OCI-LY7 (cell line): ENCODE data around the gene MRGPRX2. TPM values are rescaled to one million over a fixed set of nuclear protein-coding genes. Genes with fewer than 3 reads are reported as not detected.

Experiments
- BruUV-seq: library from RNA; stranded (reverse); fragments of 400-500 nt; replicated peaks from 2 replicates; lab custom pipeline; 2021; lab: Mats Ljungman, UMichigan
- CTCF ChIA-PET: fragments of 300-600 bp; sonication (Branson Sonifier 250); formaldehyde crosslinking; loops from one replicate; lab custom pipeline; 2022; ENCODE audit warnings: antibody characterized with exemption; ENCODE audit not compliant: unreplicated experiment; lab: Charles Lee
- POLR2A ChIA-PET: fragments of 300-600 bp; sonication (Branson Sonifier 250); formaldehyde crosslinking; loops from one replicate; lab custom pipeline; 2022; ENCODE audit warnings: antibody characterized with exemption; lab: Charles Lee
- DNase-seq: peaks from one replicate; pipeline ENCODE4 v3.0.0-alpha.2; 2015; ENCODE audit warnings: low spot score
- H2AFZ ChIP-seq: fragments of 200-600 bp; sonication (generic), shearing (Covaris generic); 2 replicates; pipeline ENCODE4 v1.6.1; 2014; ENCODE audit warnings: mild to moderate bottlenecking, antibody characterized with exemption, low read length, moderate library complexity
- H3K27ac ChIP-seq: fragments of 200-600 bp; sonication (generic); 2 replicates; pipeline ENCODE4 v1.5.1; 2014; ENCODE audit warnings: mixed run types, low read depth, mild to moderate bottlenecking, moderate library complexity, low read length, inconsistent platforms; ENCODE audit not compliant: poor library complexity, severe bottlenecking
- H3K36me3 ChIP-seq: fragments of 200-600 bp; sonication (generic); 2 replicates; pipeline ENCODE4 v1.6.1; 2014; ENCODE audit warnings: mild to moderate bottlenecking, antibody characterized with exemption, low read length, moderate library complexity, mixed read lengths; ENCODE audit not compliant: insufficient read depth
- H3K4me1 ChIP-seq: fragments of 200-600 bp; sonication (generic); 2 replicates; pipeline ENCODE4 v1.5.1; 2014; ENCODE audit warnings: mild to moderate bottlenecking, low read length; ENCODE audit not compliant: insufficient read depth, poor library complexity, severe bottlenecking
- H3K4me2 ChIP-seq: fragments of 200-600 bp; sonication (generic); 2 replicates; pipeline ENCODE4 v1.6.1; 2014; ENCODE audit warnings: mild to moderate bottlenecking, low read length
- H3K4me3 ChIP-seq: fragments of 200-600 bp; sonication (generic); 2 replicates; pipeline ENCODE4 v1.5.1; 2014; ENCODE audit warnings: mild to moderate bottlenecking, low read depth, low read length; ENCODE audit not compliant: poor library complexity, severe bottlenecking
- H3K79me2 ChIP-seq: fragments of 200-600 bp; sonication (generic); 2 replicates; pipeline ENCODE4 v1.6.1; 2016; ENCODE audit warnings: low read depth, mild to moderate bottlenecking, low read length, moderate library complexity, mixed read lengths; ENCODE audit not compliant: insufficient read depth
- H3K9me2 ChIP-seq: fragments of 200-600 bp; sonication (generic); 2 replicates; pipeline ENCODE4 v1.6.1; 2016; ENCODE audit warnings: mild to moderate bottlenecking, low read length, mixed read lengths; ENCODE audit not compliant: insufficient read depth
- H3K9me3 ChIP-seq: fragments of 200-600 bp; sonication (generic); 2 replicates; pipeline ENCODE4 v1.6.1; 2014; ENCODE audit warnings: mild to moderate bottlenecking, mixed run types, low read length, mixed read lengths
- H4K20me1 ChIP-seq: fragments of 200-600 bp; sonication (generic); 2 replicates; pipeline ENCODE4 v1.6.1; 2014; ENCODE audit warnings: mild to moderate bottlenecking, antibody characterized with exemption, low read length, moderate library complexity, mixed read lengths; ENCODE audit not compliant: insufficient read depth
- EZH2phosphoT487 ChIP-seq: fragments of 200-600 bp; sonication (generic); IDR thresholded peaks from 2 replicates; pipeline ENCODE4 v1.6.1; 2018; ENCODE audit warnings: low read depth, borderline replicate concordance, mild to moderate bottlenecking, mixed run types, antibody characterized with exemption, low read length, moderate library complexity, mixed read lengths
- intact Hi-C: fragments of 100-400 bp; cut with micrococcal nuclease; formaldehyde crosslinking; loops from one replicate; pipeline ENCODE4 v1.10.0; 2022; ENCODE audit not compliant: unreplicated experiment
- total RNA-seq, 2 experiments: library from RNA; depleted of rRNA in 1 of 2; stranded (reverse); fragments of >200 nt in 1 of 2; shearing (Covaris generic) in 1 of 2; gene quantifications; 2 replicates each; pipeline ENCODE4 v1.2.3, GENCODE V29; 2014 to 2022
- TF ChIP-seq, protein P1 (sequence below): fragments of 200-600 bp; sonication (generic); conservative IDR thresholded peaks from 2 replicates; pipeline ENCODE4 v1.5.1; 2014; ENCODE audit warnings: mild to moderate bottlenecking, antibody characterized with exemption, low read length, moderate library complexity, mixed read lengths

Gene MRGPRX2
- total RNA-seq, 2 experiments from 2014 or later = not detected

DNA sequence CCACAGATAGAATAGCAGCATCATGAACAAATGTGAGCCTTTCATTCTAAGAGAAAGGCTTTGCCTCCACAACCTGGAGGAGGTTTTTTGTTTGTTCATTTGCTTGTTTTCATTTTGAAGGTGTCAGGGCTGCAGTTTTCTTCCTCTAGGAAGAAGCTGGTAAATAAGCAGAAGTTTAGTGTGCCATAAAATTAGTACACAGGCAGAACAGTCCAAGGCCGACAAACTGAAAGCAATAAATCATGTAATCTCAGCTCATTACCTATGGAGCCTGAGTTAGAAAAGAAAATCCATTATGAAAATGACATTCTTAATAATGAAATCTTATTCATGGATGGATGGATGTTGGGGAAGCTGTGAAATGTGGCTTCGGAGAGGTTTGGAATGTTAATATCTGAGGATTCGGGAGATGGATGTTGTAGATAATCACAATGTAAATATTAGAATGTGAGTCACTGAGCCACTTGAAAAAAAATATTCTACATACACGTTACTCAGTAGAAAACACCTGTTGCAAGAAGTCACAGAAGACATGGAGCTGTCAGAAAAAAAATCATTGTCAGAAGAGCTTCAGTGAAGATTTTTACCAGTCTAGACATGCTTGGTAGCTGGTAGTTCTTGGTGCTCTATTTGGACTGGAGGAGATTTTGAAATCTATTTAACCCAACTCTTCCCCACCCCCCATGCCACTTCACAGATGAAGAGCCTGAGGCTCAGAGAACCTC lies 41.4 kb upstream of the MRGPRX2 start:
- Histone ChIP-seq H3K4me1 (no peaks in the 10 kb centered on the region), H3K4me2 (no peak overlapping the region), H3K36me3 (no peaks in the 10 kb centered on the region), H3K27ac (no peak overlapping the region), H4K20me1 (no peaks in the 10 kb centered on the region), H3K9me3 (no peaks in the 10 kb centered on the region), H3K4me3 (no peak overlapping the region), H2AFZ (no peak overlapping the region), H3K9me2 (no peaks in the 10 kb centered on the region), H3K79me2 (no peaks in the 10 kb centered on the region)
- POLR2A ChIA-PET = interaction anchor here (0.5 kb wide), 1 partner anchor 563 kb away, joined by 3 read pairs; no protein-coding TSS in a partner anchor
- CTCF ChIA-PET = no interaction called here
- DNase-seq = no peak
- intact Hi-C loops = no loop called here
- TF ChIP-seq EZH2phosphoT487 = no peak
- TF ChIP-seq, protein P1, sequence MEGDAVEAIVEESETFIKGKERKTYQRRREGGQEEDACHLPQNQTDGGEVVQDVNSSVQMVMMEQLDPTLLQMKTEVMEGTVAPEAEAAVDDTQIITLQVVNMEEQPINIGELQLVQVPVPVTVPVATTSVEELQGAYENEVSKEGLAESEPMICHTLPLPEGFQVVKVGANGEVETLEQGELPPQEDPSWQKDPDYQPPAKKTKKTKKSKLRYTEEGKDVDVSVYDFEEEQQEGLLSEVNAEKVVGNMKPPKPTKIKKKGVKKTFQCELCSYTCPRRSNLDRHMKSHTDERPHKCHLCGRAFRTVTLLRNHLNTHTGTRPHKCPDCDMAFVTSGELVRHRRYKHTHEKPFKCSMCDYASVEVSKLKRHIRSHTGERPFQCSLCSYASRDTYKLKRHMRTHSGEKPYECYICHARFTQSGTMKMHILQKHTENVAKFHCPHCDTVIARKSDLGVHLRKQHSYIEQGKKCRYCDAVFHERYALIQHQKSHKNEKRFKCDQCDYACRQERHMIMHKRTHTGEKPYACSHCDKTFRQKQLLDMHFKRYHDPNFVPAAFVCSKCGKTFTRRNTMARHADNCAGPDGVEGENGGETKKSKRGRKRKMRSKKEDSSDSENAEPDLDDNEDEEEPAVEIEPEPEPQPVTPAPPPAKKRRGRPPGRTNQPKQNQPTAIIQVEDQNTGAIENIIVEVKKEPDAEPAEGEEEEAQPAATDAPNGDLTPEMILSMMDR = no peak
- no TSS peak for BruUV-seq

DNA sequence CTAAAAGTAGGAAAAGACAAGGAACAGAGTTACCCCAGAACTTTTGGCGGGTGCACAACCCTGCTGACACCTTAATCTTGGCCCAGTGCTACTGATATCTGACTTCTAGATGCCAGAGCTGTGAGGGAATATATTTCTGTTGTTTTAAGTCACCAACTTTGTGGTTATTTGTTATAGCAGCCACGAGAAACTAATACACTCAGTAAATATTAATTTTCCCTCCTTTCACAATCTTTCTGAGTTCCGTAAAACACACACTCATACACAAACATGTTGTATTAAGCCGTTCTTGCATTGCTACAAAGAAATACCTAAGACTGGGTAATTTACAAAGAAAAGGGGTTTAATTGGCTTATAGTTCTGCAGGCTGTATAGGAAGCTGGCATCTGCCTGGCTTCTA lies 40.4 kb upstream of the MRGPRX2 start:
- BruUV-seq = no TSS peak
- H3K36me3 ChIP-seq = no peaks in the 10 kb centered on the region
- H2AFZ ChIP-seq = no peak overlapping the region
- no peak overlapping the region for H3K4me2 ChIP-seq
- ChIA-PET POLR2A (interaction anchor here (0.5 kb wide), 1 partner anchor 13 kb away, joined by 3 read pairs; no protein-coding TSS in a partner anchor), CTCF (no interaction called here)
- no peaks in the 10 kb centered on the region for H3K79me2 ChIP-seq
- no peak for DNase-seq
- intact Hi-C loops = no loop called here
- H3K9me3 ChIP-seq = no peaks in the 10 kb centered on the region
- no peaks in the 10 kb centered on the region for H3K4me1 ChIP-seq
- H4K20me1 ChIP-seq = no peaks in the 10 kb centered on the region
- TF ChIP-seq EZH2phosphoT487 = no peak
- TF ChIP-seq, protein P1 = no peak
- H3K27ac ChIP-seq = no peak overlapping the region
- H3K9me2 ChIP-seq = no peaks in the 10 kb centered on the region
- no peak overlapping the region for H3K4me3 ChIP-seq

DNA sequence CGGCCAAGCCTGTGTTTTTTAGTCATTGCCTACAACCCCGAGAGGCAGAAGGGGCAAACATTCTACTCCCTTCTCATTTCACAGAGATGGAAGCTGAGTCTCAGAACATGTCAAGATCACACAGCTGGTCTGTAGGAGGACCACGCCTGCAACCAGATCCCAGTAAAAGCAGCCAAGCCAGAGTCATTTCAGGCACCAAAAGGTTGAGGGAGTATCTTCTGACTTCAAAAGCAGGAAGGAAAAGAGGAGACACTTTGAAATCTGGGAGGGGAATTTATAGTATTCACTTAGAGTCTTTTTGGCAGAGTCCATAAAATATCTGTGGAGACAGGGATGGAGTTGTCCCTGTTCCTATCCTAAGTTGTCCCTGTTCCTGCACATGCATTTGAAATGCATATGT lies 38.6 kb upstream of the MRGPRX2 start:
- no peak for DNase-seq
- BruUV-seq = no TSS peak
- Histone ChIP-seq H3K4me3 (no peak overlapping the region), H3K9me3 (no peaks in the 10 kb centered on the region), H3K36me3 (no peaks in the 10 kb centered on the region), H4K20me1 (no peaks in the 10 kb centered on the region), H3K4me1 (no peaks in the 10 kb centered on the region), H3K79me2 (no peaks in the 10 kb centered on the region), H3K27ac (no peak overlapping the region), H3K9me2 (no peaks in the 10 kb centered on the region), H2AFZ (no peak overlapping the region), H3K4me2 (no peak overlapping the region)
- TF ChIP-seq, protein P1 = no peak
- no peak for TF ChIP-seq EZH2phosphoT487
- POLR2A ChIA-PET = interaction anchor here (0.7 kb wide), 1 partner anchor 99 kb away, joined by 5 read pairs; no protein-coding TSS in a partner anchor
- CTCF ChIA-PET = no interaction called here
- intact Hi-C loops = no loop called here
